BLaER1 treated with 17β-estradiol and CSF1 and Interleukin-3, amounts not matched to agents 10 nM and 100 nM (cell line): ENCODE measurements around the gene KRTAP5-2.
"Not testable (repeated sequence)": the region's sequence is repeated elsewhere in the genome, so short reads cannot be mapped to it uniquely, and the experiment has no call there.

Source experiments
- H3K27ac ChIP-seq, 11 experiments: shearing (Covaris generic); formaldehyde crosslinking; 2 replicates each; pipeline ENCODE4 v1.8.1; 2022
- H3K27me3 ChIP-seq, 11 experiments: shearing (Covaris generic); formaldehyde crosslinking; 2 replicates each; pipeline ENCODE4 v1.8.1; 2022
- H3K36me3 ChIP-seq, 11 experiments: shearing (Covaris generic); formaldehyde crosslinking; 2 replicates each; pipeline ENCODE4 v1.8.1; 2022
- H3K4me1 ChIP-seq, 10 experiments: shearing (Covaris generic); formaldehyde crosslinking; 2 replicates each; pipeline ENCODE4 v1.8.1; 2022
- H3K4me2 ChIP-seq, 11 experiments: shearing (Covaris generic); formaldehyde crosslinking; 2 replicates each; pipeline ENCODE4 v1.8.1; 2022
- H3K4me3 ChIP-seq, 10 experiments: shearing (Covaris generic); formaldehyde crosslinking; 2 replicates each; pipeline ENCODE4 v1.8.1; 2022
- H3K9ac ChIP-seq, 11 experiments: shearing (Covaris generic); formaldehyde crosslinking; 2 replicates each; pipeline ENCODE4 v1.8.1; 2022
- H3K9me3 ChIP-seq, 11 experiments: shearing (Covaris generic); formaldehyde crosslinking; replicated peaks in 1 of 11; 2 replicates each; pipeline ENCODE4 v1.8.1; 2022
- H4K20me1 ChIP-seq, 11 experiments: shearing (Covaris generic); formaldehyde crosslinking; 2 replicates each; pipeline ENCODE4 v1.8.1; 2022
- Cebpa-rat ChIP-seq, 11 experiments: shearing (Covaris generic); IDR thresholded peaks; 2 replicates each; pipeline ENCODE4 v1.8.1; 2022

KRTAP5-2 gene

DNA sequence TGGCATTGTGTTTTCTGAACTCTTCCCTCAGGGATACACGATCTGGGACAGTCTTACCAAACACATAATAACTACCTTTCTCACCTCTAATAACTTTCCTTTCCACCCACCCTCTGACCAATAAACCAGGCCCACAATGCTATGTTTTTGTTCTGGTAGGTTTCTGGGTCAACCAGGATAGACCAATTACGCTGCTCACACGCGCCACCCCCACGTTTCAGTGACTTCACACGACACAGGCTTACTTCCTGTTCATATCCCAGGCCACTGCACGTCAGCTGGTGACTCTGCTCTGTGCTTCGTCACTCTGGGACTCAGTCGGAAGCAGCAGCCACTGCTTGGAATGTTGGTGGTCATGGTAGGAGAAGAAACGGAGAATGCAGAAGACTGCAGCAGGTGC is 21.4 kb upstream of the KRTAP5-2 start:
- TF ChIP-seq Cebpa-rat (IDR thresholded peaks at IDR 0.05) = no peak
- no peaks in the 10 kb centered on the region for H3K36me3 ChIP-seq

DNA sequence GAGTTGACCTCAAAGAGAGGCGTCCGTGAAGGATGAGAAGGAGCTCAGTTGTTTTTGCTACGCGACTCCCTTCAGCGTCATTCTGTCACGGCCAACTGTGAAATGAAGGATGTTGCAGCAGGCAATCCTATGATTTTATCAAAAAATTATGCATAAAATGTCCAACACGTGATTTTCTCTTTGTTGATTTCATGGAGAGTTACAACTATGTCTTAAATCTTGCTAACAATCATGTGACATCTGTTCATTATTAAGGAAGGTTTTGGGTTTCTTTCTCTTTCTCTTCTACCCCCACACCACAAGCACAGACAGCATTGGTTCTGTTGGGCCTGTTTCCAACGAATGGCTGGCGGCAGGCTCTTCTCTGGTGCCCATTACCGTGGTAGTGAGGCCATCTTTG is 20.1 kb upstream of the KRTAP5-2 start:
- H3K9ac ChIP-seq = no peak overlapping the region
- H3K9me3 ChIP-seq = peaks cover 0 to 18% (median 10%) of the 10 kb centered on the region in 11 experiments; a peak in 12 of 22 replicates
- no peak overlapping the region for H3K4me2 ChIP-seq
- no peaks in the 10 kb centered on the region for H4K20me1 ChIP-seq
- TF ChIP-seq Cebpa-rat (IDR thresholded peaks at IDR 0.05) = no peak
- no peaks in the 10 kb centered on the region for H3K27me3 ChIP-seq
- H3K27ac ChIP-seq = no peak overlapping the region
- no peaks in the 10 kb centered on the region for H3K36me3 ChIP-seq
- H3K4me3 ChIP-seq = no peak overlapping the region
- H3K4me1 ChIP-seq = peaks cover 8 to 12% (median 9%) of the 10 kb centered on the region in 10 experiments; a peak in 19 of 20 replicates

More for the DNA sequence above, 21.4 kb upstream of the KRTAP5-2 start:
- Histone ChIP-seq H3K27me3 (no peaks in the 10 kb centered on the region), H3K27ac (peak overlapping the region in 2 of 11 experiments; percentile 29 to 33; a peak in 2 of 22 replicates), H3K9ac (no peak overlapping the region), H3K4me3 (no peak overlapping the region), H4K20me1 (no peaks in the 10 kb centered on the region; a peak in 1 of 22 replicates), H3K4me2 (peak overlapping the region; percentile 17 to 68 (median 39); a peak in 20 of 22 replicates), H3K9me3 (peaks cover 0 to 18% (median 10%) of the 10 kb centered on the region in 11 experiments; a peak in 12 of 22 replicates), H3K4me1 (peaks cover 8 to 10% (median 9%) of the 10 kb centered on the region in 10 experiments; a peak in 19 of 20 replicates)

DNA sequence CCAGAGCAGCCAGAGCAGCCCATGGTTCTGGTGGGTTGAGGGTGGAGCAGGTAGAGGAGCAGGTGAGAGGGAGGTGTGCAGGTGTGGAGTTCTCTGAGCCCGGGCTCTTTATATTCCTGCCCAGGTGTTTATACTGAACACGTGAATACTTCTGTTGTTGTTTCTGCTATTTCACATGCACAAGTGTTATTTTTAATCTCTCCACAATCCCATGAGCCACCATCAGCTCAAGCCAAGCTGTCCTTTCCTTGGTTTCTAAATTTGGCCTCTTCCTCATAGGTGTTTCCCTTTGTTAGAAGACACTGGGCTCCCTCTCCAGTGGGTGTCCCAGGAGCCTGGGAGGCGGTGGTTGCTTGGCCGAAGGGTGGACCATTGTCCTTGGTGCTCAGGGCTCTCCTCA is 10.3 kb upstream of the KRTAP5-2 start, which contains the start of gene KRTAP5-3:
TSS of gene KRTAP5-3 (minus strand) at position 101 of the 400 bp plus-strand sequence. CDS start at position 23, 78 bp downstream.
- H3K4me3 ChIP-seq = no peak within 1 kb of the TSS
- H4K20me1 ChIP-seq = no peaks in the 10 kb centered on the region
- H3K27ac ChIP-seq = no peak within 1 kb of the TSS
- H3K27me3 ChIP-seq = peaks cover 0 to 9% (median 0%) of the 10 kb centered on the region in 11 experiments; a peak in 4 of 22 replicates
- H3K36me3 ChIP-seq = no peaks in the 10 kb centered on the region
- no peak within 1 kb of the TSS for H3K9ac ChIP-seq
- H3K9me3 ChIP-seq = peaks cover 3 to 14% (median 11%) of the 10 kb centered on the region in 11 experiments; a peak in 10 of 22 replicates
- peak within 1 kb of the TSS in 7 of 11 experiments; percentile 10 to 28 (median 23); a peak in 7 of 22 replicates for H3K4me2 ChIP-seq
- H3K4me1 ChIP-seq = peaks cover 6 to 27% (median 11%) of the 10 kb centered on the region in 10 experiments; a peak in 17 of 20 replicates
- TF ChIP-seq Cebpa-rat (IDR thresholded peaks at IDR 0.05) = no peak

GRCh38 chr11:1607901-1608300 is 9.8 kb upstream of the KRTAP5-2 start:
- H3K27ac ChIP-seq, H3K9ac ChIP-seq, H3K36me3 ChIP-seq, H3K27me3 ChIP-seq, H4K20me1 ChIP-seq, H3K4me3 ChIP-seq: not testable (repeated sequence)
- Histone ChIP-seq H3K4me2 (peak overlapping the region in 7 of 11 experiments; percentile 10 to 28 (median 23); a peak in 6 of 22 replicates), H3K9me3 (peaks cover 3 to 14% (median 11%) of the 10 kb centered on the region in 11 experiments; a peak in 10 of 22 replicates), H3K4me1 (peaks cover 6 to 27% (median 11%) of the 10 kb centered on the region in 10 experiments; a peak in 17 of 20 replicates)

DNA sequence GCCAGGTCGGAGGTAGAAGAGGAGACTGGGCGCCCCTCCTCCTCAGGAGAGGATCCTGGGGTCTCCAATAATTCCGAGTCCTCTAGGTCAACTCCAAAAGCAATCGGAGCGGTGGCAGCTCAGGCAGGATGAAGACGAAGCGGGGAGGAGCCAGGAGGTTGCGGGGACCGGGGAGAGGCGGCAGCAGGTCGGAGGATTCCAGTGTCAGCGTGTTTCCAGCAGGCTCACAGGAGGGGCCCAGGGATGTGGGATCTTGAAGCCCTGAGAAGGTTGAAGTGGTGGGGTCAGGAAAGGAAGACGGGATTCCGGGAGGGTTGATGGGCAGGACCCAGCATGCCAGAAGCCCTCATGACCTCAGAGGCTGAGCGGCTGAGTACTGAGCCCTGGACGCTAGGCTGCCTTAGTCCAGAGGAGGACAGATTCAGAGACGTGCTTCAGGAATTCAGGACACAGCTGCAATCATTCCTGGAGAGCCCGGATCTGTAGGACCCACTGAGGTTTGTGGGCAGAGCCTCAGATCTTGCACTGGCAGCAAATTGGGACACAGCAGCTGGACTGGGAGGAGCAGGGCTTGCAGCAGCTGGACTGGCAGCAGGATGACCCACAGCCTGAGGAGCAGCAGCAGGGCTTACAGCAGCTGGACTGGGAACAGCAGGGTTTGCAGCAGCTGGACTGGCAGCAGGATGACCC is 9.2 kb upstream of the KRTAP5-2 start:
- H3K4me3 ChIP-seq, H3K36me3 ChIP-seq, H4K20me1 ChIP-seq, H3K27me3 ChIP-seq, H3K9ac ChIP-seq: not testable (repeated sequence)
- H3K4me2 ChIP-seq = peak overlapping the region in 3 of 11 experiments; percentile 10 to 25 (median 23); a peak in 3 of 22 replicates
- 0 out of 22 replicates have a peak overlapping the region, but pooled peaks of 1 of the 11 experiments have one; percentile 34 for H3K27ac ChIP-seq
- H3K4me1 ChIP-seq = peaks cover 6 to 27% (median 11%) of the 10 kb centered on the region in 10 experiments; a peak in 17 of 20 replicates
- peaks cover 3 to 14% (median 11%) of the 10 kb centered on the region in 11 experiments; a peak in 10 of 22 replicates for H3K9me3 ChIP-seq

DNA sequence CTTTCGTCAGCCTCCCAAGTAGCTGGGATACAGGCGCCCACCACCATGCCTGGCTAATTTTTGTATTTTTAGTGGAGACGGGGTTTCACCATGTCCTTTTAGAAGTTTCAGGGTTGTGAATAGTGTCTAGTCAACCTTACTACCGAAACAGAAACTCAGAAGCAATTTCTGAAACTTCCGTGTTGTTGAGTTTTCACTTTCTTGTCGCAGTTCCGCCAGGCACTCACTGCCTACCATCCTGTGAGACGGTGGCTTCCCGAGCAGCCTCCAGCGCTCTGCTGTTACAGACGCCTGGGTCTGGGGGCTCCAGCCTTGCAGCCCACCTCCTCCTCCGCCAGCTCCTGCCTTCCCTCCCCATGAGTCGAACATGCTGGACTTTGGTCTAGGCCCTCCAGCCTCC is 7.8 kb upstream of the KRTAP5-2 start:
- Histone ChIP-seq H3K9me3 (peaks cover 2 to 12% (median 10%) of the 10 kb centered on the region in 11 experiments; a peak in 10 of 22 replicates), H3K27ac (peak overlapping the region in 7 of 11 experiments; percentile 25 to 55 (median 39); a peak in 12 of 22 replicates), H3K4me1 (peaks cover 6 to 27% (median 11%) of the 10 kb centered on the region in 10 experiments; a peak in 17 of 20 replicates), H3K4me2 (peak overlapping the region; percentile 4 to 53 (median 24); a peak in 13 of 22 replicates)
- H3K27me3 ChIP-seq, H3K9ac ChIP-seq, H3K4me3 ChIP-seq, H4K20me1 ChIP-seq, H3K36me3 ChIP-seq: not testable (repeated sequence)

- Histone ChIP-seq H3K27me3 (peaks cover 0 to 9% (median 3%) of the 10 kb centered on the region in 11 experiments; a peak in 4 of 22 replicates), H4K20me1 (no peaks in the 10 kb centered on the region), H3K27ac (peak overlapping the region in 1 of 11 experiments; percentile 20; a peak in 2 of 22 replicates), H3K9me3 (peaks cover 0 to under 1% (median 0%) of the 10 kb centered on the region in 11 experiments; a peak in 2 of 22 replicates), H3K4me1 (peaks cover 6 to 27% (median 11%) of the 10 kb centered on the region in 10 experiments; a peak in 17 of 20 replicates), H3K4me3 (no peak overlapping the region), H3K36me3 (no peaks in the 10 kb centered on the region), H3K9ac (no peak overlapping the region), H3K4me2 (peak overlapping the region in 4 of 11 experiments; percentile 21 to 53 (median 47); a peak in 6 of 22 replicates)
- no peak for TF ChIP-seq Cebpa-rat (IDR thresholded peaks at IDR 0.05)
Observed at GRCh38 chr11:1604711-1605110, 6.6 kb upstream of the KRTAP5-2 start.

GRCh38 chr11:1604181-1604580 is 6.1 kb upstream of the KRTAP5-2 start:
- Histone ChIP-seq H3K36me3 (no peaks in the 10 kb centered on the region), H3K4me3 (no peak overlapping the region), H3K9ac (no peak overlapping the region), H4K20me1 (no peaks in the 10 kb centered on the region), H3K27ac (no peak overlapping the region), H3K4me1 (peaks cover 6 to 27% (median 11%) of the 10 kb centered on the region in 10 experiments; a peak in 17 of 20 replicates), H3K27me3 (peaks cover 0 to 9% (median 3%) of the 10 kb centered on the region in 11 experiments; a peak in 4 of 22 replicates), H3K4me2 (no peak overlapping the region), H3K9me3 (no peaks in the 10 kb centered on the region)
- TF ChIP-seq Cebpa-rat (IDR thresholded peaks at IDR 0.05) = no peak

GRCh38 chr11:1603629-1604028 is 5.5 kb upstream of the KRTAP5-2 start:
- peaks cover 0 to 8% (median 3%) of the 10 kb centered on the region in 11 experiments; a peak in 4 of 22 replicates for H3K27me3 ChIP-seq
- H3K36me3 ChIP-seq = no peaks in the 10 kb centered on the region
- no peak overlapping the region for H3K4me2 ChIP-seq
- H4K20me1 ChIP-seq = no peaks in the 10 kb centered on the region
- no peaks in the 10 kb centered on the region for H3K9me3 ChIP-seq
- no peak overlapping the region for H3K4me3 ChIP-seq
- no peak for TF ChIP-seq Cebpa-rat (IDR thresholded peaks at IDR 0.05)
- H3K4me1 ChIP-seq = peaks cover 6 to 27% (median 11%) of the 10 kb centered on the region in 10 experiments; a peak in 17 of 20 replicates
- no peak overlapping the region for H3K27ac ChIP-seq
- H3K9ac ChIP-seq = no peak overlapping the region

GRCh38 chr11:1601663-1602062 is 3.6 kb upstream of the KRTAP5-2 start:
- not testable (repeated sequence) for H4K20me1 ChIP-seq, H3K9me3 ChIP-seq, H3K27ac ChIP-seq, H3K4me3 ChIP-seq, H3K9ac ChIP-seq, H3K4me2 ChIP-seq, H3K27me3 ChIP-seq, H3K36me3 ChIP-seq
- H3K4me1 ChIP-seq = peaks cover 11 to 30% (median 22%) of the 10 kb centered on the region in 10 experiments; a peak in 17 of 20 replicates
